Measurements from ENCODE around the gene MEGF11. TPM values are rescaled to one million over a fixed set of nuclear protein-coding genes. Genes with fewer than 3 reads are reported as not detected.

Gene MEGF11
- polyA plus RNA-seq, 1 of the 3 experiments (the other 2 are of a cell fraction), result not detected

DNA sequence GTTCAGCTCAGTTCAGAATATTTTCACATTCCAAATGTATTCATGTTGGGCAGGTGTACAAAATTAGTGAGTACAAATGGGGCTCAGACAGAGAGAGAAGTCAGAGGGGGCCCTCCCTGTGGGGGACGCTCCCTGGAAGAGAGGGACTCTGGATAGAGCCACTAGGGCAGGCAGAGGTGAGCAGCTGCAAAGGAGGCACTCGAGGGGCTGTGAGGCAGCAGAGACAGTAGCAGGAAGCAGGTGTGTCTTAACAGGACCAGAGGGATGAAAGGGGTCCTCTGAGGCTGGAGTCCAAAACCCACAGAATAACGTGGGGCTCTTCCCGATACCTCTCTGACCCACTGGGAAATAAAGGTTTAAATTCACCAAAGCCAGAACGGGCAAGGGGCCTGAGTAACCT, 127.1 kb downstream of the MEGF11 start:
- Histone ChIP-seq H3K27ac (ENCODE audit: low read depth in 2 of 2, low read length in 1 of 2) (no peak overlapping the region), H3K9ac (no peak overlapping the region), H3K79me2 (ENCODE audit: insufficient read depth) (no peaks in the 10 kb centered on the region), H3K9me2 (no peaks in the 10 kb centered on the region), H3K36me3 (replicated peaks in 1 of 2; ENCODE audit: control insufficient read depth in 1 of 2, insufficient read depth in 2 of 2, low read length in 1 of 2) (no peaks in the 10 kb centered on the region), H2AFZ (ENCODE audit: low read depth) (no peak overlapping the region), H3K4me2 (no peak overlapping the region), H3K4me1 (ENCODE audit: control insufficient read depth in 1 of 2, insufficient read depth in 2 of 2, low read depth in 1 of 2, low read length in 1 of 2) (peaks cover 0 to 49% of the 10 kb centered on the region in 2 experiments; a peak in 1 of 4 replicates), H4K20me1 (ENCODE audit: insufficient read depth) (no peaks in the 10 kb centered on the region), H3F3A (replicated peaks; ENCODE audit: insufficient read depth) (no peaks in the 10 kb centered on the region), H3K4me3 (ENCODE audit: low read depth in 2 of 2, low read length in 1 of 2) (no peak overlapping the region), H3K27me3 (ENCODE audit: insufficient read depth) (peaks cover 42% of the 10 kb centered on the region), H3K9me3 (no peaks in the 10 kb centered on the region)
- TF ChIP-seq, protein P1, sequence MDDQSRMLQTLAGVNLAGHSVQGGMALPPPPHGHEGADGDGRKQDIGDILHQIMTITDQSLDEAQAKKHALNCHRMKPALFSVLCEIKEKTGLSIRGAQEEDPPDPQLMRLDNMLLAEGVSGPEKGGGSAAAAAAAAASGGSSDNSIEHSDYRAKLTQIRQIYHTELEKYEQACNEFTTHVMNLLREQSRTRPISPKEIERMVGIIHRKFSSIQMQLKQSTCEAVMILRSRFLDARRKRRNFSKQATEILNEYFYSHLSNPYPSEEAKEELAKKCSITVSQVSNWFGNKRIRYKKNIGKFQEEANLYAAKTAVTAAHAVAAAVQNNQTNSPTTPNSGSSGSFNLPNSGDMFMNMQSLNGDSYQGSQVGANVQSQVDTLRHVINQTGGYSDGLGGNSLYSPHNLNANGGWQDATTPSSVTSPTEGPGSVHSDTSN (IDR thresholded peaks at IDR 0.05), result no peak
- TF ChIP-seq MAX (IDR thresholded peaks at IDR 0.05; ENCODE audit: low read depth) (no peak), EZH2phosphoT487 (IDR thresholded peaks at IDR 0.05; ENCODE audit: borderline replicate concordance, low read depth) (no peak), SIN3A (IDR thresholded peaks at IDR 0.05; ENCODE audit: borderline replicate concordance, low read depth, low read length) (no peak), TAF1 (IDR thresholded peaks at IDR 0.05; ENCODE audit: borderline replicate concordance, low read depth, low read length) (no peak), GABPA (IDR thresholded peaks at IDR 0.05; ENCODE audit: low read depth) (no peak), RXRA (IDR thresholded peaks at IDR 0.05; ENCODE audit: borderline replicate concordance, low read depth) (no peak), MXI1 (IDR thresholded peaks at IDR 0.05; ENCODE audit: low read depth, low read length) (no peak), RCOR1 (IDR thresholded peaks at IDR 0.05; ENCODE audit: low read length) (no peak), SMC3 (IDR thresholded peaks at IDR 0.05; ENCODE audit: low read depth, low read length) (no peak), USF1 (IDR thresholded peaks at IDR 0.05; ENCODE audit: borderline replicate concordance, low read depth) (no peak), JUND (IDR thresholded peaks at IDR 0.05) (no peak), FOXJ3 (CRISPR knock-in tag; IDR thresholded peaks at IDR 0.05) (no peak), NRF1 (IDR thresholded peaks at IDR 0.05; ENCODE audit: low read depth, low read length) (no peak), FOSL2 (IDR thresholded peaks at IDR 0.05; ENCODE audit: borderline replicate concordance, low read depth) (no peak), NFIC (IDR thresholded peaks at IDR 0.05; ENCODE audit: borderline replicate concordance) (no peak)
- TF ChIP-seq, protein P2, sequence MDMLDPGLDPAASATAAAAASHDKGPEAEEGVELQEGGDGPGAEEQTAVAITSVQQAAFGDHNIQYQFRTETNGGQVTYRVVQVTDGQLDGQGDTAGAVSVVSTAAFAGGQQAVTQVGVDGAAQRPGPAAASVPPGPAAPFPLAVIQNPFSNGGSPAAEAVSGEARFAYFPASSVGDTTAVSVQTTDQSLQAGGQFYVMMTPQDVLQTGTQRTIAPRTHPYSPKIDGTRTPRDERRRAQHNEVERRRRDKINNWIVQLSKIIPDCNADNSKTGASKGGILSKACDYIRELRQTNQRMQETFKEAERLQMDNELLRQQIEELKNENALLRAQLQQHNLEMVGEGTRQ (IDR thresholded peaks at IDR 0.05; ENCODE audit: borderline replicate concordance, low read depth, low read length), result no peak
- TF ChIP-seq, protein P3, sequence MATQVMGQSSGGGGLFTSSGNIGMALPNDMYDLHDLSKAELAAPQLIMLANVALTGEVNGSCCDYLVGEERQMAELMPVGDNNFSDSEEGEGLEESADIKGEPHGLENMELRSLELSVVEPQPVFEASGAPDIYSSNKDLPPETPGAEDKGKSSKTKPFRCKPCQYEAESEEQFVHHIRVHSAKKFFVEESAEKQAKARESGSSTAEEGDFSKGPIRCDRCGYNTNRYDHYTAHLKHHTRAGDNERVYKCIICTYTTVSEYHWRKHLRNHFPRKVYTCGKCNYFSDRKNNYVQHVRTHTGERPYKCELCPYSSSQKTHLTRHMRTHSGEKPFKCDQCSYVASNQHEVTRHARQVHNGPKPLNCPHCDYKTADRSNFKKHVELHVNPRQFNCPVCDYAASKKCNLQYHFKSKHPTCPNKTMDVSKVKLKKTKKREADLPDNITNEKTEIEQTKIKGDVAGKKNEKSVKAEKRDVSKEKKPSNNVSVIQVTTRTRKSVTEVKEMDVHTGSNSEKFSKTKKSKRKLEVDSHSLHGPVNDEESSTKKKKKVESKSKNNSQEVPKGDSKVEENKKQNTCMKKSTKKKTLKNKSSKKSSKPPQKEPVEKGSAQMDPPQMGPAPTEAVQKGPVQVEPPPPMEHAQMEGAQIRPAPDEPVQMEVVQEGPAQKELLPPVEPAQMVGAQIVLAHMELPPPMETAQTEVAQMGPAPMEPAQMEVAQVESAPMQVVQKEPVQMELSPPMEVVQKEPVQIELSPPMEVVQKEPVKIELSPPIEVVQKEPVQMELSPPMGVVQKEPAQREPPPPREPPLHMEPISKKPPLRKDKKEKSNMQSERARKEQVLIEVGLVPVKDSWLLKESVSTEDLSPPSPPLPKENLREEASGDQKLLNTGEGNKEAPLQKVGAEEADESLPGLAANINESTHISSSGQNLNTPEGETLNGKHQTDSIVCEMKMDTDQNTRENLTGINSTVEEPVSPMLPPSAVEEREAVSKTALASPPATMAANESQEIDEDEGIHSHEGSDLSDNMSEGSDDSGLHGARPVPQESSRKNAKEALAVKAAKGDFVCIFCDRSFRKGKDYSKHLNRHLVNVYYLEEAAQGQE (IDR thresholded peaks at IDR 0.05; ENCODE audit: low read depth, low read length), result no peak
- TF ChIP-seq, protein P4, sequence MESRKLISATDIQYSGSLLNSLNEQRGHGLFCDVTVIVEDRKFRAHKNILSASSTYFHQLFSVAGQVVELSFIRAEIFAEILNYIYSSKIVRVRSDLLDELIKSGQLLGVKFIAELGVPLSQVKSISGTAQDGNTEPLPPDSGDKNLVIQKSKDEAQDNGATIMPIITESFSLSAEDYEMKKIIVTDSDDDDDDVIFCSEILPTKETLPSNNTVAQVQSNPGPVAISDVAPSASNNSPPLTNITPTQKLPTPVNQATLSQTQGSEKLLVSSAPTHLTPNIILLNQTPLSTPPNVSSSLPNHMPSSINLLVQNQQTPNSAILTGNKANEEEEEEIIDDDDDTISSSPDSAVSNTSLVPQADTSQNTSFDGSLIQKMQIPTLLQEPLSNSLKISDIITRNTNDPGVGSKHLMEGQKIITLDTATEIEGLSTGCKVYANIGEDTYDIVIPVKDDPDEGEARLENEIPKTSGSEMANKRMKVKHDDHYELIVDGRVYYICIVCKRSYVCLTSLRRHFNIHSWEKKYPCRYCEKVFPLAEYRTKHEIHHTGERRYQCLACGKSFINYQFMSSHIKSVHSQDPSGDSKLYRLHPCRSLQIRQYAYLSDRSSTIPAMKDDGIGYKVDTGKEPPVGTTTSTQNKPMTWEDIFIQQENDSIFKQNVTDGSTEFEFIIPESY (IDR thresholded peaks at IDR 0.05; ENCODE audit: borderline replicate concordance, low read depth), result no peak
- TF ChIP-seq, protein P5, sequence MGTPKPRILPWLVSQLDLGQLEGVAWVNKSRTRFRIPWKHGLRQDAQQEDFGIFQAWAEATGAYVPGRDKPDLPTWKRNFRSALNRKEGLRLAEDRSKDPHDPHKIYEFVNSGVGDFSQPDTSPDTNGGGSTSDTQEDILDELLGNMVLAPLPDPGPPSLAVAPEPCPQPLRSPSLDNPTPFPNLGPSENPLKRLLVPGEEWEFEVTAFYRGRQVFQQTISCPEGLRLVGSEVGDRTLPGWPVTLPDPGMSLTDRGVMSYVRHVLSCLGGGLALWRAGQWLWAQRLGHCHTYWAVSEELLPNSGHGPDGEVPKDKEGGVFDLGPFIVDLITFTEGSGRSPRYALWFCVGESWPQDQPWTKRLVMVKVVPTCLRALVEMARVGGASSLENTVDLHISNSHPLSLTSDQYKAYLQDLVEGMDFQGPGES (IDR thresholded peaks at IDR 0.05; ENCODE audit: low read depth, low read length), result no peak
- CTCF ChIA-PET, result interaction anchor here (1.0 kb wide), 1 partner anchor 12 kb away, joined by 3 read pairs; no protein-coding TSS in a partner anchor
- POLR2A ChIA-PET, result interaction anchor here (0.6 kb wide), 1 partner anchor 27 kb away, joined by 3 read pairs; no protein-coding TSS in a partner anchor
- DNase-seq, result no peak
- WGBS (ENCODE audit: low lambda C conversion rate), result 22% methylated on average over 4 of the region's 5 CpGs
